Fibroblast of mammary gland (primary cell): ENCODE measurements around the gene ACACA.
A peak's percentile ranks its signal among the peaks of the same experiment; 100 is the strongest.

ENCODE experiments used
- DNase-seq: peaks from one replicate; pipeline ENCODE4 v3.0.0-alpha.2; 2010; ENCODE audit warnings: low read depth
- H3K4me3 ChIP-seq: 2 replicates; pipeline ENCODE4 v1.5.1; 2011; ENCODE audit warnings: low read depth, mild to moderate bottlenecking, low read length, moderate library complexity; ENCODE audit not compliant: control insufficient read depth
- CTCF ChIP-seq: conservative IDR thresholded peaks from 2 replicates; pipeline ENCODE4 v1.5.1; 2011; ENCODE audit warnings: low read depth, low read length, inconsistent platforms; ENCODE audit not compliant: control insufficient read depth, insufficient read depth

ACACA gene

GRCh38 chr17:37174205-37174604 lies 232.4 kb downstream of the ACACA start:
- DNase-seq, result peak; percentile 6

GRCh38 chr17:37170881-37171425 lies 235.7 kb downstream of the ACACA start:
- DNase-seq, result no peak
- no peak overlapping the region for H3K4me3 ChIP-seq
- TF ChIP-seq CTCF, result no peak

More at GRCh38 chr17:37174205-37174604, 232.4 kb downstream of the ACACA start:
- TF ChIP-seq CTCF, result no peak
- H3K4me3 ChIP-seq, result no peak overlapping the region

GRCh38 chr17:37168731-37169353 lies 237.8 kb downstream of the ACACA start:
- no peak overlapping the region for H3K4me3 ChIP-seq
- DNase-seq, result no peak
- no peak for TF ChIP-seq CTCF

GRCh38 chr17:37167756-37168155 lies 238.9 kb downstream of the ACACA start:
- no peak for TF ChIP-seq CTCF
- no peak overlapping the region for H3K4me3 ChIP-seq
- DNase-seq, result no peak

GRCh38 chr17:37164057-37164456 lies 242.6 kb downstream of the ACACA start:
- no peak for TF ChIP-seq CTCF
- no peak for DNase-seq
- H3K4me3 ChIP-seq, result no peak overlapping the region

- no peak for DNase-seq
- TF ChIP-seq CTCF, result no peak
- no peak overlapping the region for H3K4me3 ChIP-seq
Observed at GRCh38 chr17:37162800-37163199, 243.8 kb downstream of the ACACA start.
